Measurements from ENCODE around the gene HNRNPCL1.
"Not testable (repeated sequence)": the region's sequence is repeated elsewhere in the genome, so short reads cannot be mapped to it uniquely, and the experiment has no call there.

Gene HNRNPCL1

GRCh38 chr1:12848620-12849019 lies at the start of gene HNRNPCL1:
Gene HNRNPCL1, minus strand, starts transcription at chr1:12848720. Its CDS starts 431 bp downstream, at chr1:12848289.
- H3K27me3 ChIP-seq (ENCODE audit: insufficient read depth, low read length); H3K4me1 ChIP-seq (ENCODE audit: insufficient read depth, low read length); H3K4me3 ChIP-seq (ENCODE audit: low read length); H3K9me3 ChIP-seq (ENCODE audit: low read length); H3K36me3 ChIP-seq (ENCODE audit: insufficient read depth, low read length); H2AFZ ChIP-seq (ENCODE audit: low read depth, low read length): not testable (repeated sequence)

- not testable (repeated sequence) for H3K27me3 ChIP-seq (ENCODE audit: insufficient read depth, low read length); H3K36me3 ChIP-seq (ENCODE audit: insufficient read depth, low read length); H3K4me1 ChIP-seq (ENCODE audit: insufficient read depth, low read length); H3K4me3 ChIP-seq (ENCODE audit: low read length); H3K9me3 ChIP-seq (ENCODE audit: low read length); H2AFZ ChIP-seq (ENCODE audit: low read depth, low read length)
These were observed 49.6 kb upstream of the HNRNPCL1 start, which contains the start of gene PRAMEF10 for GRCh38 chr1:12898170-12898569. Gene PRAMEF10, minus strand, starts transcription at chr1:12898270. Its CDS starts 2,423 bp downstream, at chr1:12895847.

- not testable (repeated sequence) for H3K36me3 ChIP-seq (ENCODE audit: insufficient read depth, low read length); H3K4me3 ChIP-seq (ENCODE audit: low read length); H3K4me1 ChIP-seq (ENCODE audit: insufficient read depth, low read length); H3K9me3 ChIP-seq (ENCODE audit: low read length); H3K27me3 ChIP-seq (ENCODE audit: insufficient read depth, low read length); H2AFZ ChIP-seq (ENCODE audit: low read depth, low read length)
These were observed 37.6 kb upstream of the HNRNPCL1 start, which contains the start of gene PRAMEF4 for GRCh38 chr1:12886101-12886500. Gene PRAMEF4, minus strand, starts transcription at chr1:12886201. Its CDS starts 2,807 bp downstream, at chr1:12883394.

DNA sequence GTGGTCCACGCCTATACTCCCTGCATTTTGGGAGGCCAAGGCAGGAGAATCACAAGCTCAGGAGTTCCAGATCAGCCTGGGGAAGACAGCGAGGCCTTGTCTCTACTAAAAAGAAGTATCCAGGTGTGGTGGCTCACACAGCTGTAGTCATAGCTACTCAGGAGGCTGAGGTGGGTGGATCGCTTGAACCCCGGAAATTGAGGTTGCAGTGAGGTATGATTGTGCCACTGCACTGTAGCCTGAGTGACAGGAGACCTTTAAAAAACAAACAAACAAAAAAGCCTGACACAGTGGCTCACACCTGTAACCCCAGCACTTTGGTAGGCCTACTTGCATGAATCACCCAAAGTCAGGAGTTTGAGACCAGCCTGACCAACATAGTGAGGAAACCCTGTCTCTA lies 29.9 kb upstream of the HNRNPCL1 start:
- not testable (repeated sequence) for H3K4me1 ChIP-seq (ENCODE audit: insufficient read depth, low read length); H3K4me3 ChIP-seq (ENCODE audit: low read length); H3K9me3 ChIP-seq (ENCODE audit: low read length); H3K36me3 ChIP-seq (ENCODE audit: insufficient read depth, low read length); H3K27me3 ChIP-seq (ENCODE audit: insufficient read depth, low read length); H2AFZ ChIP-seq (ENCODE audit: low read depth, low read length)

DNA sequence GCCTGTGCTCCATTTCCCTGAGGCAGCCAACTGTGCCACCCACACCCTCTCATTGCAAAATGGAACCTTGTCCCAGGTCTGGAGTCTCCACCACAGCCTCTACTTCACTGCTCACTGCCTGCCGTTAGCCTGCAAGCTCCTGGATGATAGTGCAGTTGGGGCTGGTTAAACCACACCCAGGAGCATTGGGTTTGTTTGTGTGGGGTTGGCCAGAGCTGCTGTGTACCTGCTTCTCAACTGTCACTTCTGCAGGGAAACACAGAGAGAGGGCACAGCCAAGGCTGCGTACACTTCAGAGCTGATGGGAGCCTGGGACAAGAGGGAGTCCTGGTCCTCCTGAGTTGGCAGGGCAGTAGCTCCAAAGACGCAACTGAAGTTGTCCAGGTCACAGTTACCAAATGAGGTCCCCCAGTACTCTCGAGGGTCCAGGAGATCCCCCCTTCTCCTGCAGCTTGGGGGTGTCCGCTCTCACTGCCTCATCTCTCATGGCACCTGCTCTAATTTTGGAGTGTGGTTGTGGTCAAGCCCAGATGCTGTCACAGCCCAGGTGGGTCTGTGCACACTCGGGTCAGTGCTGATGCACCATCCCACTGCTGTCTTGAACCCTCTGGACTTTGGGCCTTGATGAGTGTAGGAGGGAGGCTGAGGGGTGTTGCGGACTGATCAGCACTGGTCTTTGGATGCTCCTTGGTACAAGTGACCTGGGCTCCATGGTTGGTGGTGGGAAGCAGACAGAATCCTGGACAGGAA lies 14.8 kb upstream of the HNRNPCL1 start:
- not testable (repeated sequence) for H3K27me3 ChIP-seq (ENCODE audit: insufficient read depth, low read length); H3K9me3 ChIP-seq (ENCODE audit: low read length); H2AFZ ChIP-seq (ENCODE audit: low read depth, low read length); H3K4me3 ChIP-seq (ENCODE audit: low read length); H3K36me3 ChIP-seq (ENCODE audit: insufficient read depth, low read length); H3K4me1 ChIP-seq (ENCODE audit: insufficient read depth, low read length)

DNA sequence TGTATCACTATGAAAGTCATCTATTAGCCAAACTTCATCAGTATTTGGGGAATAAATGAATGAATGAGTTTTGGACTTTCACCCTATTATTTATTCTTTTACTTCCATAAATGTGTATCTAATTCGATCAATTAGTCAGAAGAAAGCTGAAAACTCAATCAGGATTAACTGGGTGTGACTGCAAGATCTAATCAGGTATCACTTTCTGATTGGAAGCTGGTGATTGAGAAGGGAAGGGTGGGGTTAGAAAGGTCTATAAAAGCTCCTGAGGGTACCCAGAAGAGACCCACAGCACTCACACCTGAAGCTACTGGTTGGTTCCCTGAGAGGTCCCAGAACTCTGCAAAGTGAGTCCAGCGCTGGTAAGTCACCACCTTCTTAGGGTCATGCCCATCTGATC lies 8.3 kb upstream of the HNRNPCL1 start, which contains the start of gene PRAMEF2:
PRAMEF2 (plus strand) TSS at position 301 of the 400 bp plus-strand sequence. CDS start 1,924 bp downstream, outside the sequence.
- not testable (repeated sequence) for H3K4me3 ChIP-seq (ENCODE audit: low read length); H2AFZ ChIP-seq (ENCODE audit: low read depth, low read length); H3K36me3 ChIP-seq (ENCODE audit: insufficient read depth, low read length); H3K4me1 ChIP-seq (ENCODE audit: insufficient read depth, low read length); H3K27me3 ChIP-seq (ENCODE audit: insufficient read depth, low read length); H3K9me3 ChIP-seq (ENCODE audit: low read length)

DNA sequence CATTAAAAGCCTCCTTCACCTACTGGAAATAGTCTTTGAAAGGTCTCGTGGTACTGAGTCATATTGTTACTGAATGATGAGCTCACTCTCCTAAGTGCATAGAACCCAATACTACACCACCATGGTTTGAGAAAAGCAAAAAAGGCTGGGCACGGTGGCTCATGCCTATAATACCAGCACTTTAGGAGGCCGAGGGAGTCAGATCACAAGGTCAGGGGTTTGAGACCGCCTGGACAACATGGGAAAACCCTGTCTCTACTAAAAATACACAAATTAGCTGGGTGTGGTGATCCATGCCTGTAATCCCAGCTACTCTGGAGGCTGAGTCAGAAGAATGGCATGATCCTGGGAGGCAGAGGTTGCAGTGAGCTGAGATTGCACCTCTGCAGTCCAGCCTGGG lies 3.3 kb upstream of the HNRNPCL1 start:
- Histone ChIP-seq H3K4me1 (ENCODE audit: insufficient read depth, low read length) (no peaks in the 10 kb centered on the region), H3K4me3 (ENCODE audit: low read length) (no peak overlapping the region), H3K27me3 (ENCODE audit: insufficient read depth, low read length) (peaks cover 2% of the 10 kb centered on the region), H3K9me3 (ENCODE audit: low read length) (no peaks in the 10 kb centered on the region), H3K36me3 (ENCODE audit: insufficient read depth, low read length) (no peaks in the 10 kb centered on the region), H2AFZ (ENCODE audit: low read depth, low read length) (no peak overlapping the region)

DNA sequence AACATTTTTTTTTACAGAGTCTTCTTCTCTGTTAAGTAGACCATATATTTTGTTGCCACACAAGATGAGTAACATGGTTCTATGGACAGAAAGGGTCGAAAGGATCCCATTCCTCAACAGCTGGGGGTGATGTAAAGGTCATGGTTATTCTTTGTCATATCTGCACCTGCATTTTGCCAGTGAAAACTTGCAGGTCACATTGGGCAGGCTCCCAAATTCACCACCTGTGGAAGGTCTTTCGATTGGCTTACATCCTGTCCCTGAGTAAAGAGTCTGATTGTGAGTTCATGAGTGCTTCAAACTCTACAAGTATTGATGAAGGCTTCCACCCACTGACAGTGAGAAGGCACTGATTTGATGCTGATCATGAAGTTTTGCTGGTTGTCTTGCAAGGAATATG lies 15.3 kb downstream of the HNRNPCL1 start:
- not testable (repeated sequence) for H3K4me3 ChIP-seq (ENCODE audit: low read length); H3K36me3 ChIP-seq (ENCODE audit: insufficient read depth, low read length); H3K27me3 ChIP-seq (ENCODE audit: insufficient read depth, low read length); H3K4me1 ChIP-seq (ENCODE audit: insufficient read depth, low read length); H2AFZ ChIP-seq (ENCODE audit: low read depth, low read length); H3K9me3 ChIP-seq (ENCODE audit: low read length)

GRCh38 chr1:12831310-12831709 lies 17.2 kb downstream of the HNRNPCL1 start, which contains the start of gene PRAMEF11:
Gene PRAMEF11, minus strand, starts transcription at chr1:12831410. Its CDS starts 2,621 bp downstream, at chr1:12828789.
- not testable (repeated sequence) for H2AFZ ChIP-seq (ENCODE audit: low read depth, low read length); H3K9me3 ChIP-seq (ENCODE audit: low read length); H3K36me3 ChIP-seq (ENCODE audit: insufficient read depth, low read length); H3K4me1 ChIP-seq (ENCODE audit: insufficient read depth, low read length); H3K4me3 ChIP-seq (ENCODE audit: low read length); H3K27me3 ChIP-seq (ENCODE audit: insufficient read depth, low read length)

DNA sequence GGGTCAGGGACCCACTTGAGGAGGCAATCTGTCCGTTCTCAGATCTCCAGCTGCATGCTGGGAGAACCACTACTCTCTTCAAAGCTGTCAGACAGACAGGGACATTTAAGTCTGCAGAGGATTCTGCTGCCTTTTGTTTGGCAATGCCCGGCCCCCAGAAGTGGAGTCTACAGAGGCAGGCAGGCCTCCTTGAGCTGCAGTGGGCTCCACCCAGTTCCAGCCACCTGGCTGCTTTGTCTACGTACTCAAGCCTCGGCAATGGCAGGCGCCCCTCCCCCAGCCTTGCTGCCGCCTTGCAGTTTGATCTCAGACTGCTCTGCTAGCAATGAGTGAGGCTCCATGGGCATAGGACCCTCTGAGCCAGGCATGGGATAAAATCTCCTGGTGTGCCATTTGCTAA lies 29.5 kb downstream of the HNRNPCL1 start:
- not testable (repeated sequence) for H2AFZ ChIP-seq (ENCODE audit: low read depth, low read length); H3K27me3 ChIP-seq (ENCODE audit: insufficient read depth, low read length); H3K9me3 ChIP-seq (ENCODE audit: low read length)

DNA sequence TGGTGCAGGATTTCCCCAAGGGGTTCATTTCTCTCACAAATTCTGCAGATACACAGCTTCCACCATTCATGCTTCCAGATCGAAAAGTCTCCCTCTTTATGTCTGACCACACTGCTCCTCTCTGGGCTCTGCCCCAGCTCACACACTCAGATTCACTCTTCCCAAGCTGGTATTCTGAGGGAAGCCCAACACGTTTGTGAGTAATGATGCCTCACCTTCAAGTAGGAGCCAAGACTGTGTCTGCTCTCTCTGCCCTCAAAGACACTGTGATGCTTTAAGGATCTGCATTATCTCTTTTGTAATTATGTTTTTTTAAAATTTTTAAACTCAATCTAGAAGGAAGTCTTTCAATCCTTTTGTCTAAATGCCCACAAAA lies 37.1 kb downstream of the HNRNPCL1 start:
- Histone ChIP-seq H3K27me3 (ENCODE audit: insufficient read depth, low read length) (no peaks in the 10 kb centered on the region), H3K4me3 (ENCODE audit: low read length) (no peak overlapping the region), H3K9me3 (ENCODE audit: low read length) (no peaks in the 10 kb centered on the region), H3K4me1 (ENCODE audit: insufficient read depth, low read length) (no peaks in the 10 kb centered on the region), H2AFZ (ENCODE audit: low read depth, low read length) (no peak overlapping the region), H3K36me3 (ENCODE audit: insufficient read depth, low read length) (no peaks in the 10 kb centered on the region)

More for the DNA sequence above, 29.5 kb downstream of the HNRNPCL1 start:
- H3K4me1 ChIP-seq (ENCODE audit: insufficient read depth, low read length); H3K36me3 ChIP-seq (ENCODE audit: insufficient read depth, low read length); H3K4me3 ChIP-seq (ENCODE audit: low read length): not testable (repeated sequence)

DNA sequence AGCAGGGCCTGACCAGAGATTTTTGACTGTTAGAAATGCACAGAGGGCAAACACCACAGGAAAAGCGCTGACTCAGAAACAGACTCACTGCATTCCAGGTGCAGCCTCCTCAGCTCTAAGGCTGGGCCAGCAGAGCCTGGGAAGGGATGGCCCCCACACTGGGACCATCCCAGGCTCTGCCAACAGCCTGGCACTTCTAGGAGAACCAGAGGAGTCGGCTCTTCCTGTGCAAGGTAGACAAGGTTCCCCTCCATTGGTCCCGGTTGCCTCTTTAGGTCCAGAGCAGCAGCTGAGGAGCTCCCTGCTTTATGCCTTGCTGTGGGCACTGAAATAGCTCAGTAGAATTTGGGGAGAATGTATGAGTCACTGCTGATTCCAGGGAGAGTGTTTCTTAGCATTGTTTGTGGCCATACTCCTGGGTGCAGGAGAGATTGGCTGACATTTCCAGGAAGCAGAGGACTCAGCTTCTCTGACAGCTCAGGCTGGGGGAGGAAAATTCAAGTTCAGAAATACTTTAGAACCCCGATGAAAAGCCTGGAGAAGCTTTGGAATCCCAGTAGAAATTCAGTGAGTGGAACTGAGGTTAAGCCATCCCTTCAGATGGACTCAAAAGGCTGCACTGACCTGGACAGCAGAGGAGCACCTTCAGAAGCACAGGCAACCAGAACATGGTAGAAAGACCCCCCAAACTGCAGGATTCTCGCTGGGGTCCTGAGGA lies 37.7 kb downstream of the HNRNPCL1 start:
- no peak overlapping the region for H2AFZ ChIP-seq (ENCODE audit: low read depth, low read length)
- no peaks in the 10 kb centered on the region for H3K4me1 ChIP-seq (ENCODE audit: insufficient read depth, low read length)
- H3K27me3 ChIP-seq (ENCODE audit: insufficient read depth, low read length) = no peaks in the 10 kb centered on the region
- H3K9me3 ChIP-seq (ENCODE audit: low read length) = no peaks in the 10 kb centered on the region
- H3K36me3 ChIP-seq (ENCODE audit: insufficient read depth, low read length) = no peaks in the 10 kb centered on the region
- no peak overlapping the region for H3K4me3 ChIP-seq (ENCODE audit: low read length)

- no peak overlapping the region for H3K4me3 ChIP-seq (ENCODE audit: low read length)
- H3K36me3 ChIP-seq (ENCODE audit: insufficient read depth, low read length) = no peaks in the 10 kb centered on the region
- no peaks in the 10 kb centered on the region for H3K4me1 ChIP-seq (ENCODE audit: insufficient read depth, low read length)
These were observed 38.6 kb downstream of the HNRNPCL1 start for GRCh38 chr1:12809933-12810332.

More at GRCh38 chr1:12809933-12810332, 38.6 kb downstream of the HNRNPCL1 start:
- H3K9me3 ChIP-seq (ENCODE audit: low read length) = no peaks in the 10 kb centered on the region
- no peak overlapping the region for H2AFZ ChIP-seq (ENCODE audit: low read depth, low read length)
- H3K27me3 ChIP-seq (ENCODE audit: insufficient read depth, low read length) = no peaks in the 10 kb centered on the region
